ENCODE data around the gene UNC13A.

DNA sequence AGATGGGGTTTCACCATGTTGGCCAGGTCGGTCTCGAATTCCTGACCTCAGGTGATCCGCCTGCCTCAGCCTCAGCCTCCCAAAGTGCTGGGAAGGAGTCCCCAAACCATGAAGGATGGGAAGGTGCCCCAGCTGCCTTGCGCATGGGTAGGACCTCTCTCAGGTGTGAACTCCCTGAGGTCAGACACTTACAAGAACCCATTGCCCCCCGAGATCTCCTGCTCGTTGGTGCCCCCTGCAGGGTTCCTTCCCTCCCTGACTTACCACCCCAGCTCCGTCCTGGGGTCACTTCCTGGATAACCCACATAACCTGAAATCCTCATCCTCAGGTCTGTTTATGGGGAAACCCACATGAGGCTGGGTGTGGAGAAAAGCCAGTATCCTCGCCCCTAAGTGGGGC, 41.7 kb downstream of the UNC13A start:
- no peak for TF ChIP-seq CHD1 (IDR thresholded peaks at IDR 0.05; ENCODE audit: low read depth, low read length)
- TF ChIP-seq CEBPB (IDR thresholded peaks at IDR 0.05; ENCODE audit: low read depth, low read length): no peak
- TF ChIP-seq BCL11A (IDR thresholded peaks at IDR 0.05; ENCODE audit: low read depth in 2 of 2, low read length in 2 of 2): no peak
- no peak for TF ChIP-seq TAF1 (IDR thresholded peaks at IDR 0.05; ENCODE audit: low read depth, low read length)
- TF ChIP-seq, protein P1, sequence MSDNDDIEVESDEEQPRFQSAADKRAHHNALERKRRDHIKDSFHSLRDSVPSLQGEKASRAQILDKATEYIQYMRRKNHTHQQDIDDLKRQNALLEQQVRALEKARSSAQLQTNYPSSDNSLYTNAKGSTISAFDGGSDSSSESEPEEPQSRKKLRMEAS (IDR thresholded peaks at IDR 0.05): no peak
- TF ChIP-seq, protein P2, sequence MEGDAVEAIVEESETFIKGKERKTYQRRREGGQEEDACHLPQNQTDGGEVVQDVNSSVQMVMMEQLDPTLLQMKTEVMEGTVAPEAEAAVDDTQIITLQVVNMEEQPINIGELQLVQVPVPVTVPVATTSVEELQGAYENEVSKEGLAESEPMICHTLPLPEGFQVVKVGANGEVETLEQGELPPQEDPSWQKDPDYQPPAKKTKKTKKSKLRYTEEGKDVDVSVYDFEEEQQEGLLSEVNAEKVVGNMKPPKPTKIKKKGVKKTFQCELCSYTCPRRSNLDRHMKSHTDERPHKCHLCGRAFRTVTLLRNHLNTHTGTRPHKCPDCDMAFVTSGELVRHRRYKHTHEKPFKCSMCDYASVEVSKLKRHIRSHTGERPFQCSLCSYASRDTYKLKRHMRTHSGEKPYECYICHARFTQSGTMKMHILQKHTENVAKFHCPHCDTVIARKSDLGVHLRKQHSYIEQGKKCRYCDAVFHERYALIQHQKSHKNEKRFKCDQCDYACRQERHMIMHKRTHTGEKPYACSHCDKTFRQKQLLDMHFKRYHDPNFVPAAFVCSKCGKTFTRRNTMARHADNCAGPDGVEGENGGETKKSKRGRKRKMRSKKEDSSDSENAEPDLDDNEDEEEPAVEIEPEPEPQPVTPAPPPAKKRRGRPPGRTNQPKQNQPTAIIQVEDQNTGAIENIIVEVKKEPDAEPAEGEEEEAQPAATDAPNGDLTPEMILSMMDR (IDR thresholded peaks at IDR 0.05; ENCODE audit: control extremely low read depth in 1 of 3, insufficient read depth in 1 of 3, low read depth in 1 of 3, low read length in 3 of 3): peak; percentile 15 to 50 (median 48); a peak in 3 of 4 replicates
- peak; percentile 15 to 26; a peak in 2 of 4 replicates for TF ChIP-seq RAD21 (IDR thresholded peaks at IDR 0.05 in 1 of 2, conservative IDR thresholded peaks at IDR 0.05 in 1 of 2; ENCODE audit: low read depth in 2 of 2, low read length in 2 of 2)
- no peak for TF ChIP-seq POLR2A (IDR thresholded peaks at IDR 0.05; ENCODE audit: control extremely low read depth in 1 of 2, low read depth in 2 of 2, low read length in 2 of 2)
- no peak for TF ChIP-seq SIN3A (conservative IDR thresholded peaks at IDR 0.05 in 1 of 2, IDR thresholded peaks at IDR 0.05 in 1 of 2; ENCODE audit: low read depth in 1 of 2, low read length in 2 of 2)
